Thyroid gland (tissue), 4 donors: ENCODE measurements around the gene RFX2.

Source experiments
- POLR2A ChIP-seq, 2 donors: fragments of 450-650 bp; IDR thresholded peaks; one replicate each; pipeline ENCODE4 v1.6.1; 2017; ENCODE audit warnings: antibody characterized with exemption in 2 of 2, mild to moderate bottlenecking in 2 of 2, moderate library complexity in 1 of 2
- TF ChIP-seq, protein P1 (sequence below), 6 experiments: fragments of 200-600 bp in 3 of 6; fragments of 450-650 bp in 3 of 6; sonication (generic) in 3 of 6; IDR thresholded peaks; one replicate each; pipeline ENCODE4 v1.5.1; 2016 to 2019; ENCODE audit warnings: antibody characterized with exemption in 6 of 6, mild to moderate bottlenecking in 2 of 6, inconsistent platforms in 1 of 6, moderate library complexity in 1 of 6

DNA sequence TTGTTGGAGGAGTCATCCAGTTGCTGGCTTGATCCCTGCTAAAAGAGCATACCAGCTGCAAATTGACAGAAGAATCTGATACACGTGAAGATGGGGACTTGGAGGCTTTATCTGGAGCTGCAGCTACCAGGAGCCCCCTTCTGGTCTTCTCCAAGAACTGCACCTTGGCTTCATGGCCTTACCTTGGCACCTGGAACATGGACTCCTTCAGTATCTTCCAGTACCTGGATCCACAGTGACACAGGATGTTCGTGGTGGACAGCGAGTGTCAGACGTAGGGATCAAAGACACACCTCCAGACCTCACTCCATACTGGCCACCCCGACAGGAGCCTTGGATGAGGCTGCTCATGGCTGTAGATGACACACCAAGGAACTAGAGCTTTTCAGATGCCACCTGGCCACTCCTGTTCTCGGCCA is 15.3 kb upstream of the RFX2 start:
- TF ChIP-seq, protein P1, sequence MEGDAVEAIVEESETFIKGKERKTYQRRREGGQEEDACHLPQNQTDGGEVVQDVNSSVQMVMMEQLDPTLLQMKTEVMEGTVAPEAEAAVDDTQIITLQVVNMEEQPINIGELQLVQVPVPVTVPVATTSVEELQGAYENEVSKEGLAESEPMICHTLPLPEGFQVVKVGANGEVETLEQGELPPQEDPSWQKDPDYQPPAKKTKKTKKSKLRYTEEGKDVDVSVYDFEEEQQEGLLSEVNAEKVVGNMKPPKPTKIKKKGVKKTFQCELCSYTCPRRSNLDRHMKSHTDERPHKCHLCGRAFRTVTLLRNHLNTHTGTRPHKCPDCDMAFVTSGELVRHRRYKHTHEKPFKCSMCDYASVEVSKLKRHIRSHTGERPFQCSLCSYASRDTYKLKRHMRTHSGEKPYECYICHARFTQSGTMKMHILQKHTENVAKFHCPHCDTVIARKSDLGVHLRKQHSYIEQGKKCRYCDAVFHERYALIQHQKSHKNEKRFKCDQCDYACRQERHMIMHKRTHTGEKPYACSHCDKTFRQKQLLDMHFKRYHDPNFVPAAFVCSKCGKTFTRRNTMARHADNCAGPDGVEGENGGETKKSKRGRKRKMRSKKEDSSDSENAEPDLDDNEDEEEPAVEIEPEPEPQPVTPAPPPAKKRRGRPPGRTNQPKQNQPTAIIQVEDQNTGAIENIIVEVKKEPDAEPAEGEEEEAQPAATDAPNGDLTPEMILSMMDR (IDR thresholded peaks at IDR 0.05) = peak; percentile 69 to 92 (median 84)
- no peak for TF ChIP-seq POLR2A (IDR thresholded peaks at IDR 0.05)
